GM18868 (cell line): ENCODE results near the gene FLT4.

Source experiments
- ATAC-seq: cut with Tn5 transposase; IDR thresholded peaks from one replicate; pipeline ENCODE4 v1.9.1; 2021; ENCODE audit warnings: mild to moderate bottlenecking, moderate library complexity; ENCODE audit not compliant: unreplicated experiment

The FLT4 gene

DNA sequence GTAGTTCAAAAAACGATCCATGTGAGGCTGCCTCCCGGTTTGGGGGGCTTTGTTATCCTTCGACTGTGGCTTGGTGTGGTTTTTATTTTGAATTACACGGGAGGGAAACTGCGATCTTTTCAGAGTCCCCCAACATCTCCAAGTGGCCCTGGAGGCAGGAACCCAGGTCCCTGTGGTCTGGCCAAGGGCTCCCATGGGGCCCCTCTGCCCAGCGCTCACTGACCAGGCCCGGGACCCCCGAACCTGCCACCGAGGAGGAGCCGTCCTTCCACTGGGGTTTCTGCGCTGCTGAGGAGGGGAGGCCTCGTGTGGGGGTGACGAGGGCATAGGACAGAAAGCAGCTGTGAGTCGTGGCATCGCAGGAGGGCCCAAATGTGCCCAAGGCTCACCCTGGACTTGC lies 40.0 kb downstream of the FLT4 start:
- ATAC-seq = no peak

DNA sequence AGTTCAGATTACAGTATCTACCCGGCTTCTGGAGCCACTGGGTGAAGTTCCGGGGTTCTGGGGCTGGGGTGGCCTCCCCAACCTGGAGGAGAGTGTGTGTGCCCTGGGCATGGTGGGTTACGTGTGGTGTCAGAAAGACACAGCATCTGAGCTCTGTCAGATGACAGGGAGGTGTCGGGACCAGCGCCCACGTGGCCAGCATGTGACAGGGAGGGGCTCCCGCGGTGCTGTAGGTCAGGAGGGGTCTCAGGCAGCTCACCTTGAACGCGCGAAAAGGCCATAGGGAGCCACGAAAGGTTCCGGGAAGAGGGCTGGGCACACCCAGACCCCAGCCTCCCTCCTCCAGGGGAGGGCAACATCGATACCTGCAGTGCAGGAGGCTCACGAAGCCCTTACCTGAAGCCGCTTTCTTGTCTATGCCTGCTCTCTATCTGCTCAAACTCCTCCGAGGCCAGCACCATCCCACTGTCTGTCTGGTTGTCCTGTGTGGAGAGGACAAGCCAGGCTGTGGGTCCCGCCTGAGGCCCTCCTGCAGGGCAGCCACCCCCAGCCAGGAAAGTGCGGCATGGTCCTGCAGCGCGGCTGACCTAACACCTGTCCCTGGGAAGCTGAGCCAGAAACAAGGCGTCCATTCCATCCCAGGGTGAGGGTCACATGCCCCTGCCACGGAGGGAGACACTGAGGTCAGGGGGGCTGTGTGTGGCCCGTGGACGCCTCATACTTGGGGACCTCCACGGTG lies 40.7 kb downstream of the FLT4 start:
- no peak for ATAC-seq

GRCh38 chr5:180607861-180608571 lies 41.4 kb downstream of the FLT4 start:
- no peak for ATAC-seq

DNA sequence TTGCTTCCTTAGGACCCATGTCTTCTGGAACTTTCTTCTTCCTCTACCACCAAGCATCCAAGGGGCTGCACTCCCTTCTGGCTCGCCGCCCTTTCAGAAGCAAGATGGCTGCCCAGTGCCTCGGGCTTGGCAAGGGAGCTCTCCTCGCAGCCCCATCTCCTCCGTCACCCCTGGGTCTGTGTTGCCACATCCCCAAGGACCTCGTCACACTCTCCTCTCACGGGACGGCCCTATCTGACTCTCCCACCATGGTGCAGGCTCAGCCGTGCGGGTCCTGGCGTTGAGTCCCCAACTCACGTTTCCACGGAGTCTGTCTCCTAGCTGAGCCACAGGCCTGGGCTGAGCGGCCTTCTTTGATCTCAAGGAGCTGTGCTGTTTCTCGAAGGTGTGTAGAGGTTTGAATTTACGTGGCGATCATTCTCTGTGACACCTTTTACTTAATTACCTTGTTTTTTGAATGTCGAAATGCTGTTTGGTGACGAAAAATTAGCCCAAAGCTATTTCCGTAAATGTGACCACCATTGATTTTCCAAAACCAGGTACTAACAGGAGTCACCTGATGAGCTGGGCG lies 43.1 kb downstream of the FLT4 start:
- ATAC-seq = no peak

DNA sequence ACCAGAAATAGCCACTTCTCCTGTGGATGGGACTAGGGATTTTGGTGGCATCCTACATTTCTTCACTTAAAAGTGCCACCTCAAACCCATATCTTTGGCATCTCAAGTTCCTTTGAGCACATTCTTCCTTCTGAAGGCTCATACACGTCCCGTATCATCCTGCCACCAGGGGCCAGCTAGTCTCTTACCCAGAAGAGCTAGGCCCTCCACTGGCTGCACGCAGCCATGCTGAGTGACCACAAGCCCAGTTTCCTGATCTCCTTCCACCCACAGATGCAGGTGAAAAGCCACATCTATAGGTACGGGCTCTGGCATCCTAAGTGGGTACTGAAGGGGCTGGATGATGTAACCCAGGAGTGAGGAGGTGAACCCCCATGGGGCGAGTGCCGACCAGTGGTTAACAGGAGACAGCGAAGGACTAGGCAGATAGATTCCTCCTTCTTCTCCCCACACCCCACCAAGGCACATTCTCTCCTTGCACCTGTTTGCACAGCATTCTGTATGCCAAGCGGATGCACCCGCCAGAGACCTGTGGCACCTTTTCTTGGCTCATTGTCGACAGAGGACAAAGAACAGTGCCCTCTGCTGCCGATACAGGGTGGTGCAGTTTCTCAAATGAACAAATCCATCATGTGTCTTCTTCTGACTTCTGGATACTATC lies 43.7 kb downstream of the FLT4 start:
- no peak for ATAC-seq

DNA sequence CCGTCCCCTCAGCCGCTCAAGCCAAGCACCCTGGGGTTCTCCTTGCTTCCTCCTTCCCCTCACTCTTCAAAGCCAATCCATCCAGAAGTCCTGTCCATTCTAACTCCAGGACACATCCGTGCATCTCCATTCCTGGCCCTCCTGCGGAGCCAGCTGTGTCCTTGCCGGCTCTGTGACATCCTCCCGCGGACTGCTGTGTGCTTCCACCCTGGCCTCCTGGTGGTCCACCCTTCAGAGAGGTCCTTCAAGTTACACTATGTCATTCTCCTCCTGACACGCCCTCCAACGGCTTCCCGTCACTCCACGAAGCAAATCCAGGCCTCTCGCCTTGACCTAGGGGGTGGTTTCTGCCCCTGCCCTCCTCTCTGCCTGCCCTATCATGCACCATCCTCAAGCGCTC lies 45.1 kb downstream of the FLT4 start:
- ATAC-seq = no peak

DNA sequence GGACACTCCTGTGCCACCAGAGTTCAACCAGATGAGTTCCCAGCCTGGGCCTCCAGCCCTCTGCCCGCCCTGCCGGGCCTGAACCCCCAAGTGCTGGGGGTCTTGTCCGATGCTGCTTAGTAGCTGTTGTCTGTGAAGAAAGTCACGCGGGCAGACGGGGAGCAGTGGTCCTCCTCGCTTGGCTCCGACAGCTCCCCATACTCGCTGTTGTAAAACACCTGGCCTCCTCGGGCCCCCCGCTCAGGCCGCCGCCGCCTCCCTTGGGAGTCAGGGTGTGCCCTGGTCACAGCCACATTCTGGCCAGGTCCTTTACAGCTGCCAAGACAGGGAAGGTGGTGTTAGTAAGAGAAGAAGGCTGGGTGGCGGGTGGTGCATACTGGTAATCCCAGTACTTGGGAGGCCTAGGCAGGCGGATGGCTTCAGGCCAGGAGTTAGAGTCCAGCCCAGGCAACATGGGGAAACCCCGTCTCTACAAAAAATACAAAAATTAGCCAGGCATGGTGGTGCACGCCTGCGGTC lies 46.3 kb downstream of the FLT4 start:
- ATAC-seq = no peak

- ATAC-seq = no peak
Measured at GRCh38 chr5:180602481-180603075, 46.8 kb downstream of the FLT4 start.

DNA sequence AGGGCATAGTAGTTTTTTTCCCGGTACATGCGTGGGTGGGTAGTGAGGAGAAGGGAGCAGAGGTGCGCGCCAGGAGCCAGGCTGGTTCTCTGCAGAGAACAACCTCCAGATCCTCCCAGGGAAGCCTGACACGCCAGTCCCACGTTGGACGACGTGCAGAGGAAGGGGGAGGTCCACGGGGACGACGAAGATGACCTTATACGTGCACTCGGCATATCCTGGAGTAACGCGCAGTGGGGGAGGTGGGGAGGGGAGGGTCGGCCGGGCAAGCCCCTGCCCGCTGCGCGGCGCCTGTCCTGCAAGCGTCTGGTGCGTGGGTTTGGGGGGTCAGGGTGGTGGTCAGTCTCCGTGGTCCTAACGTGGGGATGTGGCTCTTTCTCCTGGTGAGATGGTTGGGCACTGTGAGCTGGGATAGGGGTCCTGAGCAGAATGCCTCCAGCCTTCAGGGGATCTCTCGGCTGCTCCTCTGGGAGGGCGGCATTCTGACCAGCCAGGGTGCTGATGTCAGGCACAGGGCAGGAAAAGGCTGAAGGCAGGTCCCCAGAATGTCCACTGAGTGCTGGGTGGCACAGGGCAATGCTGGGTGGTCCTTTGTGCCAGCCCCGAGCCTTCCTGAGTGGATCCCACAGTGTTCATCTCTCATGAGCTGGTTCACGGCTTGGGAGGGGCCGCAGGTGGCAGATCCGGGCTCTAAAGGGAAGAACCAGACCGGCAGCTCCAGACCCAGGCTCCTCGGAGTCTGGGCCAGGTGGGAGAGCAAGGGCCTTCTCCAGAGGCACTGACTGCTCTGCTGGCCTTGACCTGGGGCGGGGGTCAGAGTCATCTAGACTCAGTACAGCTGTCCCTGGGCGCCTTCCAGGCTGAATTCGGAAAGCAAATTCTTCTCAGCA lies 47.6 kb downstream of the FLT4 start:
- no peak for ATAC-seq

DNA sequence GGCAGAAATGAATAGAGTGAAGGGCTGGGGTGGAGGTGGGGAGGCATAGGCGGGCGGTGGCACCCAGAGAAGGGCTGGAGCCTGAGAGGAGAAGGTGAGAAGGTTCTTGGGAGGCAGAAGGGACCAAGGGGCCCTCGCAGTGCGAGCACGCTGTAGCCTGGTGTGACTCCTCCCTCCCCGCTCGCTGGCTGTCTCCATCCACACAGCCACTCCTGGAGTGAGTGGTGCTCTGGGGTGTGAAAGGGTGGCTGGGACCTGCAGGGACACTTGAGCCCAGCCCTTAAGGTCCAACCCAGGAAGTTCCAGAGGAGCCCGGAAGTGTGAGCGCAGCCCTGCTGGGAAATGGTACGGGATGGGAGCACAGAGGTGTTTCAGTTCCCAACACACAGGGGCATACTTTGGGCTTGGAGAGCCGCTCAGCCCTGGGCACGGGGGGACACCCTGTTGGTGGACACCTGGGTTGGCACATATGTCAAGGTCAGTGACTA lies 48.8 kb downstream of the FLT4 start:
- no peak for ATAC-seq

- no peak for ATAC-seq
Measured at GRCh38 chr5:180599981-180600553, 49.3 kb downstream of the FLT4 start.

GRCh38 chr5:180599590-180599914 lies 49.8 kb downstream of the FLT4 start:
- no peak for ATAC-seq

DNA sequence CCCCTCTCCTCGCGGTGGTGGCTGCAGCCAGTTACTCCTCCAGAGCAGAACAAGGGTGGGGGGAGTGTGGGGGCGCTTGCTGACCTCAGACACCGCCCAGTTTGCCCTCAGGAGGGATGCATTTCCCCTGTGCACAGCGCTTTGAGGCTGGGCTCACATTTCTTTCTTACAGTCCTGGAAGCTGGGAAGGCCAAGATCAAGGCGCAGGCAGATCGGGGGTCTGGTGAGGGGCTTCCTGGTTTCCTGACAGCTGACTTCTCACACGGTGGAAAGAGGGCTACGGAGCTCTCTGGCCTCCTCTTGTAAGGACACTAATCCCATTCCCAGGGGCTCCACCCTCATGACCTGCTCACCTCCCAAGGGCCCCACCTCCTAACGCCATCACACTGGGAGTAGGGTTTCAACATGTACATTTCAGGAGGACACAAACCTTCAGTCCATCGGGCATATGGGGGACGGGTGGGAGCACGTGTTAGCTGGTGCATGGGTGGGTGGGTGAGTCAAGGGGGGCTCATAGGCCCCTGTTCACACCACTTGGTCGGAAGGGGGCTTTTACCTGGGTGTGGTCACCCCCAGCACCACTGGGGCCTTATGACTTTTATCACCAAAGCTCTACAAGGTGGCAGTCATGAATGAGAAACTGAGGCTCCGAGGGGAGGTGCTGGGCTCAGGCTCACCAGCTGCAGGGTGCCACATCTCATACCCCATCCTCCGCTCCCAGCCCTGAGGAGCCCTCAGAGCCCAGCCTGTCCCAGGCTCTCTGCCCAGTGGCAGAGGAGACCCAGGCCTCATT lies 50.4 kb downstream of the FLT4 start:
- no peak for ATAC-seq

DNA sequence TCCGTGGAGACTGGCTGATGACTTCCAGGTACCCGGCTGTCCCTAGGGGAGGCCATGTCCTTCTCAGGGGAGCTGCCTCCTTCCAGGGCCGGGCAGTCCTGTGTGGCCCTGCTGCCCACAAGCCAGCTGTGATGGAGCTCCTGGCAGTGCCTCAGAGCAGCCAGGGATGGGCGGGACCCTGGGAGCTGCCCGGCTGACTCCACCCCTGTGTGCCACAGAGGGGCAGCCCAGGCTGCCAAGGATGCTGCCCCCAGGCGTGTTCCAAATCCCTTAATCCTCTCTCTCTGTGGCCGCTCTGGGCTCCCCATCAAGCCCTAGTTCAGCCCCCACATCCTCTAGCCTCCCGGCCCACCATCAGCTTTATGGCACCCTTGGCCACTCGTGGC lies 51.1 kb downstream of the FLT4 start:
- ATAC-seq = no peak

DNA sequence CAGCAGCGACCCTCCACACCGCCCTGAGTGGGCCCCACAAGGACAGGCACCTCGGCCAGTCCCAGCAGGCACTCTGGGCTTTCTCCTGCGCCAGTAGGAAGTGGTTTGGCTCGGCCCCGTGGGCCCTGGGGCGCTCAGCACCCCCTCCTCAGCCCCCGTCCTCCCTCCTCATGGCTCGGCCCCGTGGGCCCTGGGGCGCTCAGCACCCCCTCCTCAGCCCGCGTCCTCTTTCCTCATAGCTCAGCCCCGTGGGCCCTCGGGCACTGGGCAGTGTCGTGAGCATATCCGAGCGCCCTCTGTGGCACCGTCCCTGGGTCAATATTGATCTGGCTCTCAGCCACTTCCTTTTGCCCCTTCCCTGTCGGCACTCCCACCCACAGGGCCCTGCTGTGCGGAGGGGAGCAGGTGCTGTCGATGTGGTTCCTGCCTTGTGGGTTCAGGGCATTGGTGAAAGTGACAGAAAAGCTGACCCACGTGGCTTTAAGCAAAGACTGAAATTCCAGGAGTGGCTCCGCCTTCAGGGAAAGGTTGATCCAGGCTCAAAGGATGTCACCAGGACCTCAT lies 52.6 kb downstream of the FLT4 start:
- ATAC-seq = no peak

DNA sequence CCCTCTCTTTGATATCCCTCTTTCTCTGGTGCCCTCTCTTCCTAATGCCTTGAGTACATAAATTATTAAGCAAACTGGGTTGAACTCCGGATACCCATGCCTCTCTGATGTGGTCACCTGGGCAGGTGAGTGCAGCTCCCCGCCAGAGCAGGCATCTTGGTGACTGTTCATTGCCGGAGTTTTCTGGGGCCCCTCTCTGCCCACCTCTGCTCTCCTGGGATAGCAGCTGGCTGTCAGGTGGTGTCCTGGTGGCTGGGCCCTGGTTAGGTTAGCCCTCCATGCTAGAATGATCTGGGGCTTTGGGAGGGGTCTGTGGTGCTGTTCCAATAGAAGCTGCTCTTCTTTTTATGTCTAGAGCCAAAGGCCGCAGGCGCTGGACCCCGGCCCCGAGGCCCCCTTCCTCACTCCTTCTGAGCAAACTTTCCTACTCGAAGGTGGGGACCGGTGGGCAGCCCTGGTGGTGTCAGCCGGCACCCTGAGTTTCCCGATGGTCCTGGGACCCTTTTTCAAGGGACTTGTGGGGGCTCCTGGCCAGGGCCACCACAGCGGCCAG lies 53.2 kb downstream of the FLT4 start:
- ATAC-seq = no peak

GRCh38 chr5:180595381-180596114 lies 53.9 kb downstream of the FLT4 start:
- no peak for ATAC-seq

- ATAC-seq = no peak
Measured at GRCh38 chr5:180595046-180595379, 54.4 kb downstream of the FLT4 start.
